GM06990 (cell line): ENCODE data around the gene SECISBP2.

Experiments
- DNase-seq: peaks from one replicate; pipeline ENCODE4 v3.0.0-alpha.2; 2011; ENCODE audit not compliant: insufficient read length; ENCODE audit errors: extremely low read depth
- H3K27me3 ChIP-seq: replicated peaks from 2 replicates; pipeline ENCODE4 v1.6.0; 2011; ENCODE audit warnings: low read length; ENCODE audit not compliant: control insufficient read depth, insufficient read depth
- H3K36me3 ChIP-seq: 2 replicates; pipeline ENCODE4 v1.5.1; 2011; ENCODE audit warnings: low read length; ENCODE audit not compliant: control insufficient read depth, insufficient read depth
- H3K4me3 ChIP-seq: replicated peaks from 2 replicates; pipeline ENCODE4 v1.5.1; 2011; ENCODE audit warnings: low read depth, mild to moderate bottlenecking, control low read depth, low read length
- CTCF ChIP-seq: IDR thresholded peaks from 2 replicates; pipeline ENCODE4 v1.5.1; 2011; ENCODE audit warnings: low read length, control low read depth, mild to moderate bottlenecking, inconsistent platforms; ENCODE audit not compliant: insufficient read depth, poor library complexity, severe bottlenecking

Gene SECISBP2

DNA sequence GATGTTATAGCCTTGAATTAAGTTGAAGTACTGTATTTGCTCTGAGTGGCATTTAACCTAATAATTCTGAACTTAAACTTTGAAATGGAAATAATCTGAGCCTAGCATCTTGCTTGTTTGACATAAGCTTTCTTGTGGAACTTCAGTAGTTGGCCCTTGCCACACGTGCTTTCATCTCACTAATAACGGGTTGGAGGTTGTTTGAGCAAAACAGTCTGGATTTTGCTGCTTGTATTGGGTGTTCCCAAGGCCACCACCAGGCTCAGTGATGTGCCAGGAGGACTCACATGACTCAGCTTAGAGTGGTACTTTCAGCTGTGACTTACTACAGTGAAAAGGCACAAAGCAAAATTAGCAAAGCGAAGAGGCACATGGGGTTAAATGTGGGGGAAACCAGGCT, 35.7 kb downstream of the SECISBP2 start:
- Histone ChIP-seq H3K4me3 (no peak overlapping the region), H3K27me3 (no peaks in the 10 kb centered on the region), H3K36me3 (peaks cover 48% of the 10 kb centered on the region)
- no peak for DNase-seq
- TF ChIP-seq CTCF = no peak

DNA sequence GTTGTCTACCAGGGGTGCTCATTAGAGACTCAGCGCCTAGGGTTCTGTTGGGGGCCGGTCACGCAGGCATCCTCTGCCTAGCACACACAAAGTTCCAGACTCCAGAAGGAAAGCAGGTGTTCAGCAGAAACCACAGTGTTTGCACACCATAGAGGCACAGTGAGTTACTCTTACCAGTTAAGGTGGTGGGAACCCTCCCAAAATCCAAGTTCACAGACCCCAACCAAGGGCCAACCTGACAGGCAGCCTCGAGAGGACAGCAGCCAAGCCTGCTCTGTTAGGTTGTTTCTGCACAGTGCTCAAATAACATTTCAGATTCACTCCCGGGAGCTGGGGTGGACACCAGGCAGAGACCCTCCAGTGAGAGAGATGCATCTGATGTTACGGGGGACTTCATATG, 36.2 kb downstream of the SECISBP2 start:
- TF ChIP-seq CTCF = no peak
- no peak for DNase-seq
- H3K4me3 ChIP-seq = no peak overlapping the region
- H3K36me3 ChIP-seq = peaks cover 49% of the 10 kb centered on the region
- H3K27me3 ChIP-seq = no peaks in the 10 kb centered on the region

GRCh38 chr9:89356782-89357181, 38.5 kb downstream of the SECISBP2 start:
- H3K27me3 ChIP-seq = no peaks in the 10 kb centered on the region
- peaks cover 43% of the 10 kb centered on the region for H3K36me3 ChIP-seq
- no peak for TF ChIP-seq CTCF
- no peak overlapping the region for H3K4me3 ChIP-seq
- no peak for DNase-seq

GRCh38 chr9:89357331-89358197, 39.3 kb downstream of the SECISBP2 start:
- peaks cover 43% of the 10 kb centered on the region for H3K36me3 ChIP-seq
- H3K4me3 ChIP-seq = no peak overlapping the region
- no peak for TF ChIP-seq CTCF
- no peak for DNase-seq
- no peaks in the 10 kb centered on the region for H3K27me3 ChIP-seq

DNA sequence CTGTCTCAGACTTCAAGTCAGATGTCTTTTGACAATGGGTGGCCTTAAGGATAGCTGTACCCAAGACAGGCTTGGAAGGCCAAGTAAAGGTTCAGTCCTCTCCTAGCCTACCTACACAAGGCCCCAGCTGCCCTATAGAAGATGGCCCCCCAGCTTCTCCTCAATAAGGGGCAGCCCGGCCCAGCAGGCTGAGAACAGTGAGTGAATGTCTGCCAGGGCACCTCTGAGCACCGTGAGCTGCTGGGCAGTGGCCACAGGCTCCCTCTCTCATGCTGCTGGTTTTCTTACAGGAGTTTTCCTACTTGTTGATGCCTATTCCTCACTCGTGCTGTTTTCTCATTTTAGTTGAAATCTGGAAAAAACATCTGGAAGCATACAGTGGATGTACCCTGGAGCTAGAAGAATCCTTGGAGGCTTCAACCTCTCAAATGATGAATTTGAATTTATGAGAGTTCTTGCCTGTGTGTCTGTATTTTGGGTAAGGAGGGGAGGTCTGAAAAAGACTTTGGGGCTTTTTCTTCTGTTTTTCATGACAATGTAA, 40.1 kb downstream of the SECISBP2 start:
- Histone ChIP-seq H3K27me3 (no peaks in the 10 kb centered on the region), H3K36me3 (peaks cover 37% of the 10 kb centered on the region), H3K4me3 (no peak overlapping the region)
- TF ChIP-seq CTCF = no peak
- DNase-seq = no peak

GRCh38 chr9:89358985-89359384, 40.7 kb downstream of the SECISBP2 start:
- peaks cover 40% of the 10 kb centered on the region for H3K36me3 ChIP-seq

More at GRCh38 chr9:89358985-89359384, 40.7 kb downstream of the SECISBP2 start:
- Histone ChIP-seq H3K27me3 (no peaks in the 10 kb centered on the region), H3K4me3 (no peak overlapping the region)
- DNase-seq = no peak
- no peak for TF ChIP-seq CTCF
